Sigmoid colon (tissue), 4 donors: ENCODE measurements around the gene MEGF6.

Source experiments
- EP300 ChIP-seq, 4 donors: sonication (generic); formaldehyde crosslinking; IDR thresholded peaks; one replicate each; pipeline ENCODE4 v1.6.1; 2017; ENCODE audit warnings: antibody characterized with exemption in 4 of 4
- POLR2A ChIP-seq, 2 donors: fragments of 450-650 bp; IDR thresholded peaks; one replicate each; pipeline ENCODE4 v1.6.1; 2016; ENCODE audit warnings: antibody characterized with exemption in 2 of 2, mild to moderate bottlenecking in 2 of 2, moderate library complexity in 2 of 2
- POLR2AphosphoS5 ChIP-seq, 4 donors: sonication (generic); formaldehyde crosslinking; IDR thresholded peaks; one replicate each; pipeline ENCODE4 v1.6.1; 2017; ENCODE audit warnings: antibody characterized with exemption in 4 of 4
- TF ChIP-seq, protein P1 (sequence below), 4 experiments: fragments of 450-650 bp in 3 of 4; fragments of 200-600 bp in 1 of 4; IDR thresholded peaks; one replicate each; pipeline ENCODE4 v1.5.1; 2016 to 2019; ENCODE audit warnings: antibody characterized with exemption in 4 of 4, mild to moderate bottlenecking in 3 of 4, moderate library complexity in 2 of 4

DNA sequence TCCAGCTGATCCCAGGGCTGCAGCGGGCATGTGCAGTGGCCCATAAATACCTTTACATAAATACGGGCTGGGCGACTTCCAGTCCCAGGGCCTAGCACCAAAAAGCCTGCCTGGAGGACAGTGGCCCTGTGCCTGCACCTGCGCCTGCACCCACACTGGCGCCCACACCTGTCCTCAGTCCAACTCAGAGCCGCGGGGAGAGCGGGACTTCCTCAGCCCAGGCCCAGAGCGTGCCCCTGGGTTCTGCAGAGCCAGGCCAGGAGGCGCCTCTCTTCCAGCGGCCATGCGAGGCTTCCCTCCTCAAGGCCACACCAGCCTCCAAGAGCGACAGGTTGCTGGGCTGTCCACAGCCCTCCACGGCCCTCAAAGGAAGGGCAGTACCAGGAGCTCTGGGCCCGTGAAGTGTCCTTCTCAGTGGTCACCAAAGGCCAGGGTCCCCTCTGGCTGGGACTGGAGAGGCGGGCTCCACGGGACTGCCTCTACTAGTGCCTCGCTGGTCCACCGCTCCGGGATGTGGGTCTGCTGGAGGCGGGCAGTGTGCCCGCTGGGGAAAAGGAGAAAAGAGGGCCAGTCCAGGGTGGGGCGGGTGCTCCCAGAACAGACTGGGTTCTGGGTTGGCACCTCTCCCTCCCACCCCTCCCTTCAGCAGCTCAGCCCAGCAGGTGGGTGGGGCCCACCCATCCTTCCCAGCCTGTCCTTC, 121.1 kb downstream of the MEGF6 start:
- TF ChIP-seq, protein P1, sequence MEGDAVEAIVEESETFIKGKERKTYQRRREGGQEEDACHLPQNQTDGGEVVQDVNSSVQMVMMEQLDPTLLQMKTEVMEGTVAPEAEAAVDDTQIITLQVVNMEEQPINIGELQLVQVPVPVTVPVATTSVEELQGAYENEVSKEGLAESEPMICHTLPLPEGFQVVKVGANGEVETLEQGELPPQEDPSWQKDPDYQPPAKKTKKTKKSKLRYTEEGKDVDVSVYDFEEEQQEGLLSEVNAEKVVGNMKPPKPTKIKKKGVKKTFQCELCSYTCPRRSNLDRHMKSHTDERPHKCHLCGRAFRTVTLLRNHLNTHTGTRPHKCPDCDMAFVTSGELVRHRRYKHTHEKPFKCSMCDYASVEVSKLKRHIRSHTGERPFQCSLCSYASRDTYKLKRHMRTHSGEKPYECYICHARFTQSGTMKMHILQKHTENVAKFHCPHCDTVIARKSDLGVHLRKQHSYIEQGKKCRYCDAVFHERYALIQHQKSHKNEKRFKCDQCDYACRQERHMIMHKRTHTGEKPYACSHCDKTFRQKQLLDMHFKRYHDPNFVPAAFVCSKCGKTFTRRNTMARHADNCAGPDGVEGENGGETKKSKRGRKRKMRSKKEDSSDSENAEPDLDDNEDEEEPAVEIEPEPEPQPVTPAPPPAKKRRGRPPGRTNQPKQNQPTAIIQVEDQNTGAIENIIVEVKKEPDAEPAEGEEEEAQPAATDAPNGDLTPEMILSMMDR (IDR thresholded peaks at IDR 0.05) = no peak
- TF ChIP-seq EP300 (IDR thresholded peaks at IDR 0.05) = no peak
- TF ChIP-seq POLR2A (IDR thresholded peaks at IDR 0.05) = no peak
- no peak for TF ChIP-seq POLR2AphosphoS5 (IDR thresholded peaks at IDR 0.05)
